Stromal cell of bone marrow (primary cell): Measurements from ENCODE around the gene CLN5.
"Not testable (repeated sequence)": the region's sequence is repeated elsewhere in the genome, so short reads cannot be mapped to it uniquely, and the experiment has no call there.

Experiments
- DNase-seq: peaks from one replicate; pipeline ENCODE4 v3.0.0-alpha.2; 2012; ENCODE audit warnings: low read depth

The CLN5 gene

GRCh38 chr13:76975863-76976262, 16.0 kb upstream of the CLN5 start:
- no peak for DNase-seq

- DNase-seq: no peak
These were observed 15.4 kb upstream of the CLN5 start for GRCh38 chr13:76976490-76976889.

- no peak for DNase-seq
These were observed 15.0 kb upstream of the CLN5 start for GRCh38 chr13:76976929-76977328.

GRCh38 chr13:76980075-76980718, 11.7 kb upstream of the CLN5 start:
- DNase-seq: peak; percentile 25

- DNase-seq: no peak
These were observed 9.8 kb upstream of the CLN5 start for GRCh38 chr13:76982061-76982460.

- DNase-seq: no peak
These were observed 8.2 kb upstream of the CLN5 start for GRCh38 chr13:76983676-76984075.

GRCh38 chr13:76991432-76991795, 467 bp upstream of the CLN5 start:
- DNase-seq: no peak

GRCh38 chr13:76992548-76993001, 694 bp downstream of the CLN5 start:
- DNase-seq: peak; percentile 6

GRCh38 chr13:76993021-76993420, 1.1 kb downstream of the CLN5 start:
- DNase-seq: peak; percentile 25

- no peak for DNase-seq
These were observed 1.6 kb downstream of the CLN5 start for GRCh38 chr13:76993473-76993872.

GRCh38 chr13:76994281-76994680, 2.4 kb downstream of the CLN5 start:
- no peak for DNase-seq

- DNase-seq: no peak
These were observed 8.6 kb downstream of the CLN5 start for GRCh38 chr13:77000475-77000874.

GRCh38 chr13:77001540-77001939, 9.7 kb downstream of the CLN5 start:
- DNase-seq: no peak

- DNase-seq: no peak
These were observed 10.2 kb downstream of the CLN5 start for GRCh38 chr13:77001963-77002587.

GRCh38 chr13:77002590-77003190, 10.8 kb downstream of the CLN5 start:
- no peak for DNase-seq

GRCh38 chr13:77008337-77008736, 16.5 kb downstream of the CLN5 start:
- not testable (repeated sequence) for DNase-seq

GRCh38 chr13:77009011-77009410, 17.1 kb downstream of the CLN5 start:
- no peak for DNase-seq

GRCh38 chr13:77009719-77010118, 17.8 kb downstream of the CLN5 start:
- not testable (repeated sequence) for DNase-seq

GRCh38 chr13:77013853-77014542, 22.1 kb downstream of the CLN5 start:
- no peak for DNase-seq

GRCh38 chr13:77014906-77015685, 23.2 kb downstream of the CLN5 start:
- DNase-seq: no peak

- no peak for DNase-seq
These were observed 24.5 kb downstream of the CLN5 start for GRCh38 chr13:77016251-77016812.
